Measurements from ENCODE around the gene LINC00305.

DNA sequence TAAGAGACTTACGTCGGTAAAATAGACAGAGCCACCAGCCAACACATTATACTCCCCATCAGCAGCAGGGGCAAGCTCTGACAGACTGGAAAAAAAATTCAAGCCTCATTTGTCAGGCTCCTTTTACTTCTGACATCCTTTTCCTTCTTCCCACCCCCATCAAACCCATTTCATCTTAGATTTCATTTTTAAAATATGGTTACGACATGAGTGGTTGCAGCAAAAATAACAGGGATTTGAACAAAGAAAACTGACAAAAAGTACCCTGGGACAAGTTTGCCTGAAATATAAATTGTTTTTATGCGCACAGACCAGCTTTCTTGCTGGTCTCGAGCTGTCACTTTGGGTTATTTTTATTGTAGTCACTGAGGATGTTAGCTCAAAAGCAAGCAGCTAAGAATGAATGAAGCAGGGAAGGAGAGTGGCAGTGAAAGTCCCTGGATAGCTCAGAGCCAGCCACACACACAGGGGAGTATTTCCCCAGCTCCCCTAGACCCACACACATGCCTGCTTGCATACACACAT, 30.7 kb upstream of the LINC00305 start:
- no peak for TF ChIP-seq RAD21 (IDR thresholded peaks at IDR 0.05; ENCODE audit: low read depth)
- TF ChIP-seq, protein P1, sequence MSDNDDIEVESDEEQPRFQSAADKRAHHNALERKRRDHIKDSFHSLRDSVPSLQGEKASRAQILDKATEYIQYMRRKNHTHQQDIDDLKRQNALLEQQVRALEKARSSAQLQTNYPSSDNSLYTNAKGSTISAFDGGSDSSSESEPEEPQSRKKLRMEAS (IDR thresholded peaks at IDR 0.05) = no peak
- TF ChIP-seq TAF1 (IDR thresholded peaks at IDR 0.05; ENCODE audit: low read depth) = no peak
- TF ChIP-seq, protein P2, sequence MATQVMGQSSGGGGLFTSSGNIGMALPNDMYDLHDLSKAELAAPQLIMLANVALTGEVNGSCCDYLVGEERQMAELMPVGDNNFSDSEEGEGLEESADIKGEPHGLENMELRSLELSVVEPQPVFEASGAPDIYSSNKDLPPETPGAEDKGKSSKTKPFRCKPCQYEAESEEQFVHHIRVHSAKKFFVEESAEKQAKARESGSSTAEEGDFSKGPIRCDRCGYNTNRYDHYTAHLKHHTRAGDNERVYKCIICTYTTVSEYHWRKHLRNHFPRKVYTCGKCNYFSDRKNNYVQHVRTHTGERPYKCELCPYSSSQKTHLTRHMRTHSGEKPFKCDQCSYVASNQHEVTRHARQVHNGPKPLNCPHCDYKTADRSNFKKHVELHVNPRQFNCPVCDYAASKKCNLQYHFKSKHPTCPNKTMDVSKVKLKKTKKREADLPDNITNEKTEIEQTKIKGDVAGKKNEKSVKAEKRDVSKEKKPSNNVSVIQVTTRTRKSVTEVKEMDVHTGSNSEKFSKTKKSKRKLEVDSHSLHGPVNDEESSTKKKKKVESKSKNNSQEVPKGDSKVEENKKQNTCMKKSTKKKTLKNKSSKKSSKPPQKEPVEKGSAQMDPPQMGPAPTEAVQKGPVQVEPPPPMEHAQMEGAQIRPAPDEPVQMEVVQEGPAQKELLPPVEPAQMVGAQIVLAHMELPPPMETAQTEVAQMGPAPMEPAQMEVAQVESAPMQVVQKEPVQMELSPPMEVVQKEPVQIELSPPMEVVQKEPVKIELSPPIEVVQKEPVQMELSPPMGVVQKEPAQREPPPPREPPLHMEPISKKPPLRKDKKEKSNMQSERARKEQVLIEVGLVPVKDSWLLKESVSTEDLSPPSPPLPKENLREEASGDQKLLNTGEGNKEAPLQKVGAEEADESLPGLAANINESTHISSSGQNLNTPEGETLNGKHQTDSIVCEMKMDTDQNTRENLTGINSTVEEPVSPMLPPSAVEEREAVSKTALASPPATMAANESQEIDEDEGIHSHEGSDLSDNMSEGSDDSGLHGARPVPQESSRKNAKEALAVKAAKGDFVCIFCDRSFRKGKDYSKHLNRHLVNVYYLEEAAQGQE (IDR thresholded peaks at IDR 0.05; ENCODE audit: low read depth) = no peak
- TF ChIP-seq EP300 (IDR thresholded peaks at IDR 0.05; ENCODE audit: borderline replicate concordance) = no peak
- TF ChIP-seq CEBPB (IDR thresholded peaks at IDR 0.05) = no peak
- TF ChIP-seq CREB1 (IDR thresholded peaks at IDR 0.05; ENCODE audit: low read depth) = no peak
